Kidney glomerular epithelial cell (primary cell): Measurements from ENCODE around the gene TMEM9.

Source experiments
- DNase-seq: peaks from one replicate; lab custom pipeline; 2025; lab: John Stamatoyannopoulos, UW

Gene TMEM9

DNA sequence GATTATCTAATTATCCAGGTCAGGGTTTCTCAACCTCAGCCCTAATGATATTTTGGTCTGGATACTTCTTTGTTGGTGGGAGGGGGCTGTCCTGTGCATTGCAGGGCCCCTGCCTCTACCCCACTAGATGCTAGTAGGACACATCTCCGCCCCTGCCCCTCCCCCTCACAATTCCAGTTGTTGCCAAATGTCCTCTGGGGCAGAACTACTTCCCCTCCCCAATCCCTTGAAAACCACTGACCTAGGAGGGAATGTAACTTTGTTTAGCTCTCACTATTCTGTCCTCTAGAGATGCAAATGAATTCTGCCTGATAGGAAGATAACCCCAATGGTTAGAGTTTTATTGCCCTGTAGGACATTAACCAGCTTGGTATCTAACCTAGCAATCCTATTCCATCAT is 50.1 kb downstream of the TMEM9 start:
- no peak for DNase-seq

DNA sequence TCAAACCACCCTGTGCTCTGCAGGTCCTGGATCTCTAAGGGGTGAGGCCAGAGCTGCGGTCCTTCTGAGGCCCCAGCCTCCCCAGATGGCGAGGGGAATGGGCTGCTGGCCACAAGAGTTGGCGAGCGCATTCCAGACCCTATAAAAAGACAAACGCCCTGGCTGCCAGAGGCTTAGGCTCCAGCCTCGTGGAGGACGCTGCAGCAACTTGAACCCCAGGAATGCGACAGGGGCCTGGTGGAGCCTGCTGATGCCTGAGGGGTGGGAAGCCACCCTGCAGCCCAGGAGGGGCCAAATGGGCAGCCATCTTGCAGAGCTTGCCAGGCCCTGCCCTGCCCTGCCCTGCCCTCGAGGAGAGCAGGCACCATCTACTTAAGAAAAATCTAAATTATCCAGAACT is 50.6 kb downstream of the TMEM9 start:
- no peak for DNase-seq

DNA sequence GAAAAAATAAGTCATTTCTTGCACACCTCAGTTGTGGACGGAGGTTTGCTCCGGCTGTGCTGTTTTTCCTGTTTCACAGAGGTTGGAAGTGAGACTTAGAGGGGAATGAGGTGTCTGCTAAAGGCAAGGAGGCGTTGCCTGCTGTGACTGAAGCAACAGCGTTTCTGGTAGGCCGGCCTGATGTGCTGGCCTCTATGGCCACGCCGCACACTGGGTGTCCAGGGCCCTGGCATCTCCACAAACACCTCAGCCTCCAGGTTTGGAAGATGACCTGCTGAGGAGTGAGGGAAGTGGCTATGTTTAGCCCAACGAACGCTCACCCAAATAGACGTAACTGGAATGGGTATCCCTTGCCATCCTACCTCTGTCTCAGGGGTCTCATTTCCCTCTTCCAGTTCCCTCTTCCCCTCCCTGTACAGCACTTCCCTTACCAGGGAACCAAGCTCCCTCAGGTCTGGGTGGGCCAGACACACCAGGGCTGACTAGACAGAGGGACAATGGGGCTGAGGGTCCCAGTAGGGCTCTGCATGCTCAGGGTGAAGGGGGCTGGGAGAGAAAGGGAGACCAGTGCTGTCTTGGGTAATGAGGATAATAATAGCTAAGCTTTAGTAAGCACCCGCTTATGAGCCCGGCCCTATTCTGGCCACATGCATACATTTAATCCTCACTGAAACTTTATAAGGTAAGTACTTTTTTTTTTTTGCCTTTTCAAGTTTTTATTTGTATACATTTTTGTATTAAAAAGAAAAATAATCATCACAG is 53.9 kb downstream of the TMEM9 start:
- DNase-seq = no peak

DNA sequence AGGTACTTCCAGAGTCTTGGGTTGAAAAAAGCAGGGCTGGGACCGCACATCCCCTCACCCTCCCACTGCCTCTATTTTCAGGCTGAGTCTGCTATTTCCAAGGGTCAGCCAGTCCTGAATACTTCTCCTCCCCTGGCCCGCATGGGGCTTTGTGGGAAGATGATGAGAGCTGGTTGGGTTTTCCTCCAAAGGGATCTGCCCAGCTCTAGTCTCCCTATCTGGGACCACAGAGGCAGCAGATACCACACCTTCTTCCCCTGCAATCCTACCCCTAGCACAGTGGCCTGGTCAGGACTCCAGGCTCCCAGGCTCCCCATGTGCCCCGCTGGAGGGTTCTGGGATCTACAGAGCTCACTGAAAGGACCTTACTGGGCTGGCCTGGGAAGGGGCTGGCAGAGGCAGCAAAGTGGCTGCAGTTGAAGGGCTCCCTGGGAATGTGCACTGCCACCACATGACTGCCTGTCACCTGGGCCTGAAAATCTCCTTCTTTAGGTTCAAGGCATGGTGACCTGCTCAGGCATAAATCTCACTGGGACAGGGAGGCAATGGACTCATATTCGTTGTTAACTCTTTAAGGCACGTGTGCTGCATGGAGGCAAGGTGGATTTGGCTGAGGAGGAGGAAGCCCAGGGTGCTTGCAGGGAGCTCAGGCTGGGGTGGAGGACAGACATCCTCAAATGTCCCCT is 55.1 kb downstream of the TMEM9 start:
- DNase-seq = no peak

DNA sequence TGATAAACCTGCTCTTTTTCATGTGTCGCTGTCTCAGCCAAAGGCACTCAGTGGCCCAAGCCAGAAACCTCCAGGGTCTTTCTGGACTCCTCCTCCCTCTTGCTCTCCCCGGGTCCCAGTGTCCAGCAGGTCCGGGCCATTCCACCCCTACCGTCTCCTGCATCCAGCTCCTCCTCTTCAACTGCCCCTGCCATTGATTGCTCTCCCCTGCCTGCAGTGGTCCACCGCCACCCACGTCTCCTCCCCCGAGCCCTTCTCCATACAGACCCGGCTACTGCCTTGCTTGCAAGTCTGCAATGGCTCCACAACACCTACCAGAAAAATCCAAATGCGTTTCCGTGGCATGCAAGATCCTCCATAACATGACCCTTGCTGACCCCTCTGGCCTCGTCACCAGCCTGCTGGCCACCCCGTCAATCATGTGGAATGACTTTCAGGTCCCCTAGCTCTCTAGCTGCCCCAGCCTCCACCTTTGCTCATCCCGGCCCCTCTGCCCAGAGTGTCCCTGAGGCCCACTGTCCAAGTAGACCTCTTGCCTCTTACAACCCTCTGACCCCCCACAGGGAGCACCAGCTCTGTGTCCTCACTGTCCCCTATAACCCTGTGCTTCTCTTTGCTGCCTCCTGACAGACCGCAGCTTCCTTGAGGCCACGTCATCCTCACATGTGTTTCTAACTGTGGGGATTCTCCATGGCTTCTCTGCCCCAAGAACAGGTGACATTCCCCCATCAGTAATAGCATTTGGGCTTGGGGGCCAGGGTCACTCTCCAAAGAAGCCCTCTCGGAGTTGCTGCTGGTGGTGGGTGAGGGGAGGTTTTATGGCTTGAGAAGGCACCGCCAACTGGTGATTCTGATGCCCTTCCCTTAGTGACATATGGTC is 57.1 kb downstream of the TMEM9 start:
- DNase-seq = no peak

DNA sequence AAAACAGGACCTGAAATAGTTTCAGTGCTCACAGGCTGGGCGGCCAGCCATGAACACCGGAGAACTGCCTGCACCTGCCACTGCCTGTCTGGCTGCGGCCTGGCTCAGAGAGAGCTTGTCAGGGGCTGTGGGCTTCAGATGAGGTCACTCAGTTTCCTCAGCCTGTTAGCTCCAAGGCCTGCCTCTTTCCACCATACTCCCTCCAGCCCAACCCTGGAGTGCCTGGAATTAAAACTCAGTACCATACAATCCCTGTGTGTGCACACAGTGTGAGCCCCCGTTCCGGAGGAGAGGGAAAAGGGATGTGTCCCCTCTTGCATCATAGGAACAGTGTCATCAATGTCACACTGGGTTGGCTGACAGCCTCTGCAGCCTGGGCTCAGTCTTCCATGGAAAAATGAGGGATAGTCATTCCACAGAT is 58.2 kb downstream of the TMEM9 start:
- DNase-seq = no peak

DNA sequence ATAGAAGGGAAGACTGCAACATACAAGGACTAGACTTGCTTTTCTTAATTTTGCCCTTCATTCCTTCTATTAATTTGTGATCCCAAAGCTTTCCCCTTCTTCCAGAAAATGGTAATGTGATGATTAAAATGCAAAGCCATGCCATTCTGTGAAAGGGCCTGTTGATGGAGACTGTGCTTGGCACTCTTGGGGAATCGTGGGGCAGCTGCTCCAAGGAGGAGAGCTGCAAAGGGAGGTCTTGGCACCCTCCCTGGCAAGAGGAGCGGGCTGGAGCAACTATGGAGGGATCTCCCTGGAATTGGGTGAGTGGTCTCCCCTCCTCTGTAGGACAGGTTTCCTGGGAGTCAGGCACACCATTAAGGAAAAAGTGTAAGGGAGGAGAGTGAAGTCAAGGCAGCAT is 58.7 kb downstream of the TMEM9 start:
- DNase-seq = no peak

DNA sequence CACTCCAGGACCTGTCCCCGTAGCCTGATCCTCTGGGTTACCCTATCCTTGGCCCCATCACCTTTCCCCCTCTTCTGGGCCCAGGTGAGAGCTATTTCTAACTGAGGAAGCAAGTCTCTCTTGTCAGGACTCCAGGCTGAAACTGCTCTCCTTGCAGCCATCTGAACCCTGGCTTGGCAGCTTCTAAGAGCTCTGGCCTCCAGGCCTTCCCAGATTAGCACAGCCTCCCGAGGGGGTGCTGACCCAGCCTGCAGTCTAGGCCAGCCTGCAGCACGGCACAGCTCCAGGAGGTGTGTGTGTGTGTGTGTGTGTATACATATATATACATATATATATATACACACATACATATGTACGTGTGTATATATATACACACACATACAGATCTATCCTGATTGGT is 59.4 kb downstream of the TMEM9 start:
- no peak for DNase-seq

DNA sequence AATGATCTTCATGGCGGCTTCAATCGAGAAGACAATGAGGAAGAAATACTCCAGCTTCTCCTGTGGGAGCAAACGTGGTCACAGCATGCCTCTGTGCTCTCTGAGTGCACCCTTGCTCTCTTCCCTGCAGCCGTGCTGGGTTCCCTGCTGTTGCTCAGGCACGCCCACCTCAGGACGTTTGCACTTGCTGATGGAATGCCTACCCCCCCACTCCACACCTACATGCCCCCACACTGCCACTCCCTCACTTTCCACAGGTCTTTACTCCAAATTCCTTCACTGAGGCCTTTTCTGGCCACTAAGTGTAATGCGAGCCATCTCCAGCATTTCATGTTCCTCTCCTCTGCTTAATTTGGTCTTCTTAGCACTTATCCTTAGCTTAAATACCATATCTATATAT is 60.3 kb downstream of the TMEM9 start:
- DNase-seq = no peak

DNA sequence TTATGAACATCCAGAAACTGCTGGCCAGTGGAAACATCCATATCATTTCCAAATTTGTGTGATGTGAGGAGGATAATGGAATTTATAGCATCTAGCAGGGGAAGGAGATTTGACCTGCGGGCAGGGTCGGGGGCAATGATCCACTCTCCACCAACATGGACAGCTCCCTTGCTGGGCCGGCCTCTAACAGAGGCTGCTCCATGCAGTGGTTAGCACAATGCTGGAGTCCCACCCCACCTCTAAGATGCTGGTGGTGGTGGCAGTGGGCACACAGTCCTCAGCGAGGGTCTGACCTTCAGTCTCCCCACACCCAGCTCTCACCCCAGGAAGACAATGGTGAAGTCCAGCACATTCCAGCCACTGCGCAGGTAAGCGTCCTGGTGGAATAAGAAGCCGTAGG is 60.7 kb downstream of the TMEM9 start:
- no peak for DNase-seq

DNA sequence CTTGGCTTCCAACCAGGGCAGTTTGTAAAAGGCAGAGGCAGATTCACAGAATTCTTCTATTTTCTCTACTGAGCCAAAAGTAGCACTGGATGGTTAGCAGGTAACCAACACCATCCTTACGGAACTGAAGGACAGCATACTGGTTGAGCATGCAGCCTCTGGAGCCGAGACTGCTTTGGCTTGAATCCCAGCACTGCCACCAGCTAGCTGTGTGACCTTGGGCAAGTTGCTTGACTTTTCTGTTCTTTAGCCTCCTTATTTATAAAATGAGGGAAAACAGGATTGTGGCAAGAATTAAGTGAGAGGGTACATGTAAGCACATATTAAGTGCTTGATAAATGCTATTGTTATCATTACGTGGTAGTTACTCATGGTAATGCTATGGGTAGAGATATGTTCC is 61.5 kb downstream of the TMEM9 start:
- DNase-seq = no peak

DNA sequence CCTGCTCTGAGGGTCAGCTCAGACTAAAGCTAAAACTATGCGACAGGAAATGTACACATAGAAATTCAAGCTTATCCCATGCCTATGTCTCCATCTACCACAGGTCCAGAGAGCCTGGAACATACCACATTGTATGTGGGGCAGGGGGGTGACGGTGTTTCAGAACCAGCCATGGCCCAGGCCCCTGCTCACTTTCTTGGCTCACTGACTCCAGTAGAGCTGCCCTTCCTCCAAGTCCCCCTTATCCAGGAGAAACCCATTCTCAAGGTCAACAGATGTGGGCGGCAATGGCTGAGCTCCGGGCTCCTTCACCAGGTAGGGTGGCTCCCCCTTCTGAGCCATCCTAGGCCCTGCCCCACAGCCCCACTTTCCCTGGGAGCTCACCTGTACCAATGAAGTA is 63.0 kb downstream of the TMEM9 start:
- DNase-seq = no peak

DNA sequence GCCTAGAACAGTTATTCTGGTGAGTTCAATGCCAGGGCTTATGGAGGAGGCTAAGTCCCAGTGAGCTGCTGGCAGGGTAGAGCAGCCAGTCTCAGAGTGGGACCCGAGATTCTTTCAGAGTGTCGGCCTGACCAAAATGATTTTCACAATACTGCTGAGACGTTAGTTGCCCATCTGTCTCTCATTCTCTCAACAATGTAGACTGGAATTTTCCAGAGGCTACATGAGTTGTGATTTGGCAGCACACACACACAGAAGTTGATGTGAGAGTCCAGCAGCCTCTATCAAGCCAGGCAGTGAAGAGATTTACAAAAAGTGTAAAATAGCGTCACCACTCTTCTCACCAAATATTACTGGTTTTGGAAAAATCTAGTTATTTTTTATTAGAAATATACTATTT is 63.7 kb downstream of the TMEM9 start:
- no peak for DNase-seq

DNA sequence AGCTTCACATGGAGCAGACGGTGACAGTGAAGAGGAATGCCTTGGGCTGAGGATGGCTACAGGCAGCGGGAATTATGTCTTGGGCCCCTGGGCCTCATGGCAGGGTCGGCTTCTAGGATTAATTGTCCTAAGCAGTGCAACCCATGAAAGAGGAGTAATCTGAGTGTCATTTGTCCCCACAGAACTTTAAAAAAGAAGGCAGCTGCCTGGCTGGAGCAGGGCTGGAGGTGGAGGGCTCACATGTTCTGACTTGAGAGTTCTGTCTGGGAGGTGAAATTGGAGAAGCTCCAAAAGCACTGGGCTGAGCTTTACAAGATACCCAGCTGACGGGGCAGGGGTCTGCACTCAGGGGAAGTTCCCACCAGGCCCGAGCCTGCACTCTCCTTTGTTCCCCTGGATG is 64.7 kb downstream of the TMEM9 start:
- no peak for DNase-seq

DNA sequence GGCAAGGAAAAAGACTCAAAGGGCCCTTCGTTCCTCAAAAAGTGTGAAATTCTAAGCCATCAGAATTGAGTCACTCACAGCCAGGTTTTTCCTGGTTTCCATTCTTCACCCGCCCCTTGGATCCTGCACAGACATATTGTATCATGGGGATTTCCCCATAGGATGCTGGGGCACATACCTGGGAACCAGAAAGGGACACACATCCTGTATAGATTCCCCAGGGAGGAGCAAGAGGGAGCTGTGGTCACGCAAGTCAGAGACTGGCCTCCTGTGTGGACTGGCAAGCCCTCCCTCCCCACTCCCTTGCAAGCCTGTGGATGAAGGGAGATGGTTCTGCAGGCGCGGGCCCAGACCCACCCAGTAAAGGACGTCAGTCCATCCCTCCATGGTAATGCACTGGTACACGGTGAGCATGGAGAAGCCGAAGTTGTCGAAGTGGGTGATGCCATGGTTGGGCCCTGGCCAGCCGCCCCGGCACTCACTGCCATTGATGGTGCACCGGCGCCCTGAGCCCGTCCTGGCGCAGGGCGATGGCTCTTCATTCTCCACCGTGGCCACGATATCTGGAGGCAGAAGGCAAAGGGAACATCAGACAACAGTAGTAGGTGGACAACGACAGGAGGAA is 65.3 kb downstream of the TMEM9 start:
- DNase-seq = no peak

DNA sequence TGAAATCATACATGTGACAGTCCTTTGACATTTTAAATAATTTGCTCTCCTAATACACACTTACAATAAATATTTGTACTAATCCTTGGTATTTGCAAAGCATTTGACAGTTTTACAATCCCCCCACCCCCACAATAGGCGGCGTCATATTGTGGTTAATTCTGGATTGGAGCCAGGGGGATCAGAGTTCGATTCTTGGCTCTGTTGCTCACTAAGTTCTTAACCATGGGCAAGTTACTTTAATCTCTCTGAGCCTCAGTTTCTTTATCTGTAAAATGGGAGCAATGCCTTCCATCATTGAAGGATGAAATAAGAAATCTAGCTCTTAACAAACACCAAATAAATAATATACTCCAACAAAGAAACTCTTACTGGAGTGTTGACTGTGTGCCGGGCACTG is 65.9 kb downstream of the TMEM9 start:
- DNase-seq = no peak

DNA sequence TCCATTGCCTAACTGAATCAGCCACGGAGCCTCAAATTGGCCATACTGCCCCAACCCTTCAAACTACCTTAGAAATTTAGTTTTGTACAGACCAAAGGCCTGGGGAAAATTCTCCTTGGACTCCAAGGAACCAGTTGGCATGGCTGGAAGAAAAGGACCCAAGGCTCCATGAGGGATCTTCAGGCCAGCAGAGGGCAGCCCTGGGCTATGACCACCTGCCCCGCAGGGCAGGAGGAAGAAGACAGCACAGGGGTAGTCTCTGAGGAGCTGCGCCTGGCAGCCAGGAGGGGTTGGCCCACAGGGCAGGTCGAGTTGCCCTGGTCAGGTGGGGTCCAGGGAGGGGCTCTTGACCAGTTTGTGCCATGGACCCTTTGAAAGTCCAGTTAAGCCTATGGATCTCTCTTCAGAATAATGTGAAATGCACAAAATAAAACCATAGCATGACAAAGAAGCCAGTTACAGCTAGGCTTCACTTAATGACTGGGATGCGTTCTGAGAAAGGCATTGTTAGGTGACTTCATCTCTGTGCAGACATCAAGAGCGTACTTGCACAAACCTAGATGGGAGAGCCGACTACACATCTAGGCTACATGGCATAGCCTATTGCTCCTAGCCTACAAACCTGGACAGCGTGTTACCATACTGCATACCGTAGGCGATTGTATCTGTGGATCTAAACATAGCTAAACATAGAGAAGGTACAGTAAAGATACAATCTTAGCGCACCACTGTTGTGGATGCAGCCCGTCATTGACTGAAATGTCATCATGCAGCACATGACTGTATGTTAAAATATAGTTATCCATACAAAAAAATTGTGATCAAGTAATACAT is 68.2 kb downstream of the TMEM9 start:
- DNase-seq = peak; percentile 5
